Measurements from ENCODE around the gene CCDC185. TPM values are rescaled to one million over a fixed set of nuclear protein-coding genes. Genes with fewer than 3 reads are reported as not detected.
A peak's percentile ranks its signal among the peaks of the same experiment; 100 is the strongest.

The CCDC185 gene
- not detected in 2 replicates for total RNA-seq (2014; rRNA removed; shearing (Covaris generic))
- polyA plus RNA-seq (2014; cell fraction: nucleus; rRNA removed), result not detected in 2 replicates

- DNase-seq (ENCODE audit: extremely low read depth, low read depth), result no peak
These were observed at the start of gene CCDC185 for GRCh38 chr1:223393275-223394214. Gene CCDC185 (plus strand): TSS chr1:223393415. CDS start chr1:223393476, 61 bp downstream.

DNA sequence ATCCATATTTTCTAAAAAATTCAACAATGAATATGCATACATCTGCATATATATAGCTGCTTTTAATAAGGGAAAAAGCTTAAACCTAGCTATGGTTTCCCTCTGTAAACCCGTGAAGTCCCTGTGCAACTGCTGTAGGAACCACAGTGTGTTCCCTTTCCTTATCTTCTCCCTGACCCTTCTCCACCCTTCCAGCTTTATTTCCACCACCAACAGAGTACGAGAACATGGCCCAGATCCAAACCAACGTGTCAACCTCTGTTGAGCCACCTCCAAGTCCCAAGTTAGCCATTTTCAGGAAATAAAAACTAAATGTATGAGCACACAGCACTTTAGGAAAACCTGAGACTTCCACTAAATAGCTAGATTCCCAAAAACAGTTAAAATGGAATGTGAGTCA lies 49.5 kb upstream of the CCDC185 start:
- DNase-seq (ENCODE audit: extremely low read depth, low read depth), result no peak

DNA sequence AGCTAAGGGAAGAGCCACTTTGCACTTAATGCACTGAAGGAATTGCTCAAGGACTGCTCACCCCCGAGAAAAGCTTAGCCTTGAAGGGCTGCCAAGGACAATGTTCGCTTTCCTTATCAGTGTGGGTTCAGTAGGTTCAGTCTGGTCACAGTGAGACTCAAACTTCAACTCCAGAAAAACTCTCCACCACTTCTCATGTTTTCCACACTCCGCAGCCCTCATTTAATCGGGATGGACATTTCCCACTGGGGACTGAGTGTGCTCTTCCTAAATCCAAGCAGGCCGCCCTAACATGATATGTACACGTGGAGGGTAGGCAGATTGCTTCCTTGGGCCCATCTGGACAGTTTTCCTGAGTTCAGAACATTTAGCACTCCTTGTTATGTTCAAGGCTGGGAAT lies 48.7 kb upstream of the CCDC185 start:
- no peak for DNase-seq (ENCODE audit: extremely low read depth, low read depth)

DNA sequence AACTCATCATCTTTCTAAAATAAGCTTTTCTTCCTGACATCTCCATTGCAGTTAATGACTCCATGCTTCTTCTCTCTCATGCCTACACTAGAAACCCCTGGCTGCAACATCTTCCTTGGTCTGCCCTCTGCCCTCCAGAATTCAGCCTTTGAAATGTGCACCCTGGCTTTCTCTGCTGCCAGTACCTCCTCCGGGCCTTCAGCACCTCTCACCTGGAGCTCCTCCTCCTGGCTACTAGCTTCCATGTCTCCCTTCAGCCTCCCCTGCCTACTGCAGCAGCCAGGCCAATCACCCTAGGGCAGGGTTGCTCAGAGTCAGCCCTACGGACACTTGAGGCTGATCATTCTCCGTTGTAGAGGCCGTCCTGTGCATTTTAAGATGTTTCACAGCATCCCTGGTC lies 47.5 kb upstream of the CCDC185 start:
- DNase-seq (ENCODE audit: extremely low read depth, low read depth), result no peak

DNA sequence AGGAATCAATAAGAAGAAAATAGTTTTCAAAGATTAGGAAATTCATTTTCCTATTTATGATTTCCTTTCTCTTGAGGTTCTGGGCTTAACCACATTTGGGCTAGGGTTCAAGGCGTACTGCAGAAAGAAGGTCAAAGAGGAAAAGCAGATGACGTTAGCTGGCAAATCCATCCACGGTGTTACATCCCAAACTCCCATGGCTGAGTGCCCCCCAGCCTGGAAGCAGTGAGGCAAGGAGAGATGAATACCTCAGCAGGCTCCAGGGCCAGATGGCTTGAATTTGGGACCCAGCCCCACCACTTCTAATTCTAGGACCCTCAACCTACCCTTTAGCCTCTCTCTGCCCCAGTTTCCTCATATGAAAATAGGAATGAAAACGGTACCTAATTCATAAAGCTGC lies 46.9 kb upstream of the CCDC185 start:
- no peak for DNase-seq (ENCODE audit: extremely low read depth, low read depth)

DNA sequence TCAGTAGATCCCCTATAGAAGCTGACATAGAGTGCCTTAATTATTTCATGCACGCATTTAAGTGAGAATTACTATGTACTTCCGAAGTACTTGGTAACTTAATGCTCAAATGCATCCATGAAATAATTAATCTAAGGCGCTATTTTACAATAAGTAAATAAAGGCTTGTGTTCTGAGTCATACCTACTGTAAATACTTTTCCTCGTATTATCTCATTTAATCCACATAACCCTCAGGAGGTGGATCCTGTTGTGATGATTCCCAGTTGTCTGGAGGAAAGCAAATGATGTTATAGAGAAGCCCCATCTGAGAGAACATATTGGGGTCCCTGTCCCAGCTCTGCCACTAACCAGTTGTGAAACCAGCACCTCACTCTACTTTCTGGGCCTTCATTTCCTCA lies 45.6 kb upstream of the CCDC185 start:
- no peak for DNase-seq (ENCODE audit: extremely low read depth, low read depth)

DNA sequence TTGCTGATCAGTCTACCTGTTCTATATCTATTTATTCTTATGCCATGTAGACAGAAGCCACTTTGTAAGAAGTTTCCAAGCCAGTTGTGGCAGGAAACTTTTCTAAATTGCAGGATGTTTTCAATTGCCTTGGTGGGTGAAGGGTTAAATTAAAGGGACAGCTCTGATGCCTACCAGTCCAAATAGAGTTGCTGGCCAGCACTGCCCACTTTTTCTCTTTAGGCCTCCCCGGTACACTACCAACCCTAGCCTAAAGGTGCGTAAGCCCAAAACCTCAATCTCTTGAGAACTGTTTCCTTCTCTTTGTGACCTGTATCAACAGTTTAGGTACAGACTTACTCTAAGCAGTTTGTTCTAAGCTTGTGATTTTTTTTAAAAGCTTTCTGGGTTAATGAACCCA lies 44.8 kb upstream of the CCDC185 start:
- DNase-seq (ENCODE audit: extremely low read depth, low read depth), result no peak

DNA sequence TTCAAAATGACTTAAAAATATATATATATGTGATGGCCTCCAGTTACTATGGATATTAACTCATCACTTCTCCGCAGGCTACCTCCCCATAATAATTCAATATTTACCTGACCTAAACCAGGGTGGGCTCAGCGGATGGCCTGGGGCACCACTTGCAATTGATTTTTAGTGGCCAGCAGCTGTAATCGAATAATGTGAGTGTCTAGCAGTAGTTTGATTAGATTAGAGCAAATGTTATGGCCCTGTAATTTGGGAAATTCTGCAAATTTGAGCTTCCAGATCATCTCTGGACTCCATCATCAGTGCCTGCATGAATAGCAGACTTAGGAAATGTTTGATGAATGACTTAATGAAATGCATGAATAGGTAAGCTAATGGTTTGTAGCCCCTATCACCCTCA lies 44.0 kb upstream of the CCDC185 start:
- DNase-seq (ENCODE audit: extremely low read depth, low read depth), result no peak

GRCh38 chr1:223350361-223350908 lies 42.8 kb upstream of the CCDC185 start:
- no peak for DNase-seq (ENCODE audit: extremely low read depth, low read depth)

GRCh38 chr1:223352944-223353343 lies 40.3 kb upstream of the CCDC185 start:
- no peak for DNase-seq (ENCODE audit: extremely low read depth, low read depth)

GRCh38 chr1:223353939-223354338 lies 39.3 kb upstream of the CCDC185 start:
- DNase-seq (ENCODE audit: extremely low read depth, low read depth), result no peak

DNA sequence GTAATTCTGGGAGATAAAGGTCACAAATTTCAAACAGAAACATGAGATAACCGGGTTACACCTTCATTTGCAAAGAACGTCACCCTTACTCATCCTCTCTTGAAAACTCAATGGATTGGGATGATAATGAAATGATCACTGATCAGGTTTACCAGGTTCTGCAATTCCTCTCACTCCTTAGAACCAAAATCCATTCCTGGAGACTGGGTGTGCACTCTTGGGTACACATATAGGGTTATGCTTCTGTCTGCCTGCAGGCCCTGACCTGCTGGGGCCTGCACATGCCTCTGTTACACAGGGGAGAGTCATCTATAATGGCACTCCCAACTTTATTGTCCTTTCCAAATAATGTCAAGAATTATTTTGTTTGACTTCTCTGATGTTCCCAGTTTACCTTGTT lies 37.5 kb upstream of the CCDC185 start:
- DNase-seq (ENCODE audit: extremely low read depth, low read depth), result no peak

DNA sequence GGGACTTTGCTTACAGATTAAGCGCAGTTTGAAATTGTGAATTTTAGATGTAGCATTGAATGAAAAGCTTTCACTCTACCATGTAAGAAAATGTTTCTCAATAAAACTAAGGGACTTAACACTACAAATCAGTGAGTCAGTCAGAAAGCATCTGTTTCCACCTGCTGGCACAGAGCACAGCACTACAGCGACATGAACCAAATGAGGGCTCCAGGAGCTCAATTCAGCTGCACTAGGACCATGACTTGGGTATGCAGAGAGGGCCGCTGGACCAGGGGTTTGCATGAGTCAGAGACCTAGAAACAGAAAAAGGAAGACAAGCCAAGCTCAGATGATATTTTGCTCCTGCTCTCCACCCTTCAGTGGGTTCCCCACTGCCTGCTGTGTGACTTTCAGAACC lies 34.4 kb upstream of the CCDC185 start:
- DNase-seq (ENCODE audit: extremely low read depth, low read depth), result no peak

DNA sequence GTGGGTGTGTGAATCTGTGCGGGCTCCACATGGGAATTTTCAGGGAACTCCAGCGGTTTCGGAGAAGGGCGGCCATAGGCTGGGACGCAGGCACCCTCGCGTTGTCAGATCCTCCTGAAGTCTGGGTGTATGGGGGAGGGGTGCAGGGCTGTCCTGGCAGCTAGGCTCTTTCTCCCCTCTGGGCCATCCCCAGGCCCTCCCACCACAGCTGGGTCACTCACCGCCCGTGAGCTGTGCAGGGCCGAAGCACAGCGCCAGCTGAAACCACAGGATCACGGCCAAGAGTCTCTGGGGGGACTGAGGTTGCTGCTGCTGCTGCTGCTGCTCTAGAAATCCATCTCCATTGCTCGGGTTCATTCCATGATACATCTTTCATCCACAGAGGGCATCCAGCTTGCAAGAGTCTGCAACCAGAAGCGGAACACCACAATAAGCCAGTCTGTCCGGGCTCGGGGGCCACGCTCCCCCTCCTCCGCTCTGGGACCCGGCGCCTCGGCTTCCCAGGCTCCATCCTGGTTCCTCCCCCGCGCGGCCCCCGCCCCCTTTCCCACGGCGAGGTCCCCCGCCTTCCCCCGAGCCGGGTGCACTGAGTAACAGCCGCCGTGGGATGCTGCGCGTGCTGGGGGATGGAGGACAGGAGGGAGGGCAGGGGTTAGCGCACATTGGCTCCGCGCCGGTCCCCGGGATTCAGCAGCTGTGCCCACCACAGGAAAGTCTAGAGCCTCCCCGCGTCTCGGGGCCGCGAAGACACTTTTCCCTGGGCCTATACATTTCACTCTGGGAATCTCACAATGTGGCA lies 30.0 kb upstream of the CCDC185 start:
- DNase-seq (ENCODE audit: extremely low read depth, low read depth), result no peak

GRCh38 chr1:223363856-223364684 lies 29.1 kb upstream of the CCDC185 start, which contains the start of gene SUSD4:
Gene SUSD4 (minus strand): TSS chr1:223364176. CDS start chr1:223363425, 751 bp downstream.
- DNase-seq (ENCODE audit: extremely low read depth, low read depth), result peak; percentile 20

GRCh38 chr1:223364685-223365382 lies 28.4 kb upstream of the CCDC185 start:
- no peak for DNase-seq (ENCODE audit: extremely low read depth, low read depth)

DNA sequence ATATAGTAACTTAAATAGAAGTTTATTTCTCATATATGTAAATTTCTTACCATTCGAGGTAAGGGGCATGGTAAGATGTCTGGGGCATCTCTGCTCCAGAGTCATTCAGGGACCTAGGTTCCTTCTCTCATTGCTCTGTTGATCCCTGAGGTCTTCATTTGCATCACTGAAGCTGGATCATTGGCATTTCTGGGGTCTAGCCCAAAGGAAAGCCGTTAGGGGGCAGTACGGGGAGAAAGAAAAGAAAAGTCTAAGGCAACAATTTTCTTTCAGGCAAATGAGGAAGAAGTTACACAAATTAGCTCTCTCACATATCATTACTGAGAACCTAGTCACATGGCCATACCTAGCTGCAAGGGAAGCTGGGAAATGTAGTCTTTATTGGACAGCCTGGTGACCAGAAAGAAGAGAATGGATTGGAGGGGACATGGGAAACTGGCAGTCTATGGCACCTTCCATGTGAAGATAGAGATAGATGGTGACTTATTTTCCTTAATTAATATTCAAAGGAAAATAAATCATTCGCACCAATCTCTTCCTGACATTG lies 19.1 kb upstream of the CCDC185 start:
- DNase-seq (ENCODE audit: extremely low read depth, low read depth), result no peak

DNA sequence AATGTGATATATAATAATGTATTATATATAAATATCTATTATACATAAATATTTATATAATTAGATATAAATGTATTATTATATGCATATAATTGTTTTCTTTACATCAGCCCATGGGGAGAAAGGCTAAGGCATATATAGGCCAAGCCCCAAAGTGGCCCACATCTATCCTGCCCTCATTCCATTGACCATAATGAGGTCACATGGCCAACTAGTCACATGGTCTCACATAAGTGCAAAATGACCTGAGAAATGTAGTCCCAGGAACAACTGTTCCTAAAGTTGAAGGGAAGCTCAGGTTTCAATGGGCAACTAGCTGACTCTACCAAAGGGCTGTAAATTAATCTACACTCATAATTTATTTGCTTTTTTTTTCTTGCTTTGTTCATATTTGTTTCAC lies 14.5 kb upstream of the CCDC185 start:
- DNase-seq (ENCODE audit: extremely low read depth, low read depth), result no peak

- DNase-seq (ENCODE audit: extremely low read depth, low read depth), result no peak
These were observed 7.2 kb upstream of the CCDC185 start for GRCh38 chr1:223386013-223386412.

Measured in NCI-H460 (cell line).